Kidney (tissue), 14 donors: ENCODE measurements around the gene SCN1B. TPM values are rescaled to one million over a fixed set of nuclear protein-coding genes. Genes with fewer than 3 reads are reported as not detected.
"Not testable (repeated sequence)": the region's sequence is repeated elsewhere in the genome, so short reads cannot be mapped to it uniquely, and the experiment has no call there.

ENCODE experiments used
- DNase-seq, 5 donors: peaks; one replicate each; pipeline ENCODE4 v3.0.0-alpha.2; 2013 to 2020
- FAIRE-seq: peaks from 2 replicates; lab custom pipeline; 2012; peaks lifted over from hg19 to GRCh38; lab: Jason Lieb, UNC
- H3K27ac ChIP-seq, 2 donors: one replicate each; pipeline ENCODE4 v1.7.0; 2013; ENCODE audit warnings: low read depth in 2 of 2, low read length in 2 of 2, inconsistent platforms in 1 of 2
- H3K27me3 ChIP-seq: one replicate; pipeline ENCODE4 v1.7.1; 2013; ENCODE audit warnings: low read length, inconsistent platforms; ENCODE audit not compliant: control insufficient read depth, insufficient read depth
- H3K36me3 ChIP-seq, 3 donors: one replicate each; pipeline versions ENCODE4 v1.7.0 to v1.7.1; 2013; ENCODE audit warnings: low read length in 3 of 3, control low read depth in 1 of 3, inconsistent platforms in 1 of 3; ENCODE audit not compliant: insufficient read depth in 3 of 3, control insufficient read depth in 2 of 3
- H3K4me1 ChIP-seq, 3 donors: one replicate each; pipeline versions ENCODE4 v1.7.0 to v1.7.1; 2013; ENCODE audit warnings: low read length in 3 of 3, inconsistent platforms in 1 of 3, low read depth in 1 of 3; ENCODE audit not compliant: control insufficient read depth in 2 of 3, insufficient read depth in 2 of 3
- H3K4me3 ChIP-seq, 3 donors: one replicate each; pipeline versions ENCODE4 v1.7.0 to v1.8.1; 2013; ENCODE audit warnings: low read length in 3 of 3, control low read depth in 1 of 3, inconsistent platforms in 1 of 3
- H3K9ac ChIP-seq, 3 donors: one replicate each; pipeline versions ENCODE4 v1.7.0 to v1.7.1; 2013; ENCODE audit warnings: low read length in 3 of 3, control low read depth in 1 of 3, inconsistent platforms in 1 of 3
- H3K9me3 ChIP-seq, 3 donors: one replicate each; pipeline versions ENCODE4 v1.7.0 to v1.7.1; 2013; ENCODE audit warnings: low read length in 3 of 3, control low read depth in 1 of 3, inconsistent platforms in 1 of 3; ENCODE audit not compliant: control insufficient read depth in 2 of 3, insufficient read depth in 1 of 3
- intact Hi-C: fragments of 100-400 bp; cut with DNase I; formaldehyde crosslinking; loops from one replicate; pipeline ENCODE4 v1.11.1; 2022
- polyA plus RNA-seq: library from polyadenylated mRNA; stranded (reverse); fragments of 350-450 nt; fragmentation: Illumina TruSeq; extraction: RNeasy Lipid Tissue Mini Kit (QIAGEN cat#74804); gene quantifications from one replicate; pipeline ENCODE4 v1.2.3, GENCODE V29; 2014; ENCODE audit warnings: low read depth, low replicate concordance; ENCODE audit not compliant: insufficient read depth
- total RNA-seq: library from RNA; stranded (reverse); fragmentation: NEBNext Ultra II Directional; extraction: Animal tissue kit (Norgen Biotek cat#: 25700); gene quantifications from one replicate; pipeline ENCODE4 v1.2.1, GENCODE V29; 2021
- TF ChIP-seq, protein P1 (sequence below): IDR thresholded peaks from 3 replicates; pipeline ENCODE4 v1.5.1; 2012; ENCODE audit warnings: mild to moderate bottlenecking, moderate library complexity, borderline replicate concordance; ENCODE audit not compliant: insufficient read depth; ENCODE audit errors: extremely low read depth
- donor health status: control.
- donor health status: control.
- donor health status: control.
- donor health status: control.
- donor health status: control.
- donor health status: DM: yes; HTN: yes; CAD: no.
- donor health status: Normal renal cell carcinoma (clear cell type).

The SCN1B gene
- total and polyA plus RNA-seq, 2 donors from 2014 or later, result 9.6 to 24.1 TPM

GRCh38 chr19:35049456-35049855, 19.2 kb downstream of the SCN1B start:
- no peak for FAIRE-seq
- Histone ChIP-seq H3K9ac (no peak overlapping the region), H3K9me3 (no peaks in the 10 kb centered on the region), H3K27me3 (no peaks in the 10 kb centered on the region), H3K36me3 (peaks cover 0 to 4% (median 0%) of the 10 kb centered on the region in 3 donors), H3K4me1 (peaks cover 0 to 19% (median 10%) of the 10 kb centered on the region in 3 donors), H3K27ac (no peak overlapping the region), H3K4me3 (no peak overlapping the region)
- intact Hi-C loops, result no loop called here
- no peak for DNase-seq
- TF ChIP-seq, protein P1, sequence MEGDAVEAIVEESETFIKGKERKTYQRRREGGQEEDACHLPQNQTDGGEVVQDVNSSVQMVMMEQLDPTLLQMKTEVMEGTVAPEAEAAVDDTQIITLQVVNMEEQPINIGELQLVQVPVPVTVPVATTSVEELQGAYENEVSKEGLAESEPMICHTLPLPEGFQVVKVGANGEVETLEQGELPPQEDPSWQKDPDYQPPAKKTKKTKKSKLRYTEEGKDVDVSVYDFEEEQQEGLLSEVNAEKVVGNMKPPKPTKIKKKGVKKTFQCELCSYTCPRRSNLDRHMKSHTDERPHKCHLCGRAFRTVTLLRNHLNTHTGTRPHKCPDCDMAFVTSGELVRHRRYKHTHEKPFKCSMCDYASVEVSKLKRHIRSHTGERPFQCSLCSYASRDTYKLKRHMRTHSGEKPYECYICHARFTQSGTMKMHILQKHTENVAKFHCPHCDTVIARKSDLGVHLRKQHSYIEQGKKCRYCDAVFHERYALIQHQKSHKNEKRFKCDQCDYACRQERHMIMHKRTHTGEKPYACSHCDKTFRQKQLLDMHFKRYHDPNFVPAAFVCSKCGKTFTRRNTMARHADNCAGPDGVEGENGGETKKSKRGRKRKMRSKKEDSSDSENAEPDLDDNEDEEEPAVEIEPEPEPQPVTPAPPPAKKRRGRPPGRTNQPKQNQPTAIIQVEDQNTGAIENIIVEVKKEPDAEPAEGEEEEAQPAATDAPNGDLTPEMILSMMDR, result no peak

DNA sequence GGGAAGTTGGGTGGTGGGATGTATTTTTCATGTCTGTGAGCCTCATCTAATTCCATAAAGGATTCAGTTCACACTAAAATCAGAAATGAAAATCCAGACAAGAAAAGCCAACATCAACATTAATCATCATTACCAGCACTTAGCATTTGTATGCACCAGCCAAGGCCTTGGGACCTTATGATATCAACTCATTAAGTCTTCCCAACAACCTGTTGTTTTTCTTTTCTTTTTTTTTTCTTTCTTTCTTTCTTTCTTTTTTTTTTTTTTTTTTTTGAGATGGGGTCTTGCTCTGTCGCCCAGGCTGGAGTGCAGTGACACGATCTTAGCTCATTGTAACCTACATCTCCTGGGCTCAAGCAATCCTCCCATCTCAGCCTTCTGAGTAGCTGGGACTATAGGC, 20.4 kb downstream of the SCN1B start:
- H3K27ac ChIP-seq, H3K4me1 ChIP-seq, H3K4me3 ChIP-seq, FAIRE-seq, H3K9ac ChIP-seq, DNase-seq, H3K27me3 ChIP-seq, H3K36me3 ChIP-seq, H3K9me3 ChIP-seq, intact Hi-C loops: not testable (repeated sequence)

- H3K4me1 ChIP-seq, intact Hi-C loops, H3K9ac ChIP-seq, H3K36me3 ChIP-seq, H3K27me3 ChIP-seq, FAIRE-seq, H3K9me3 ChIP-seq, H3K4me3 ChIP-seq, H3K27ac ChIP-seq, DNase-seq: not testable (repeated sequence)
Measured at GRCh38 chr19:35051268-35051667, 21.0 kb downstream of the SCN1B start.

DNA sequence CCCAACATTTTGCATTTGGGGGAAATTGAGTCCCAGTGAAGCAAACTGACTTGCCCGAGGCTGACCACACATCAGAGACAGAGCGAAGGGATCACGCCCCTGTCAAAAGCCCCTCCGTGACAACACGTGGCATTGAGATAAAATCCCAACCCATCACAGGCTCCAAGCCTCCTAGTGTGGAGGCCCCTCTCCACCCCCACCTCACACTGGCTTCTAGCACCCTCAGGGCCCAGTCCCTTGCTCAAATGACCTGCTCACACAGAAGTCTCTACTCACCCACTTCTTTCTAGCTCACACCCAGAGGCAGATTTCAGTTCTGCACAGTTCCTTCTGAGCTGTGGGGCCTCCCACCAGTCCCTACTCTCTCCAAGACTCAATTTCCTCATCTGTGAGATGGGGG, 21.5 kb downstream of the SCN1B start:
- Histone ChIP-seq H3K9me3 (no peaks in the 10 kb centered on the region), H3K27me3 (no peaks in the 10 kb centered on the region), H3K4me1 (peaks cover 0 to 5% (median 3%) of the 10 kb centered on the region in 3 donors), H3K4me3 (no peak overlapping the region), H3K27ac (no peak overlapping the region), H3K36me3 (peaks cover 0 to 4% (median 0%) of the 10 kb centered on the region in 3 donors), H3K9ac (no peak overlapping the region)
- TF ChIP-seq, protein P1, result no peak
- DNase-seq, result no peak
- FAIRE-seq, result no peak
- intact Hi-C loops, result no loop called here
